OCI-LY3 (cell line): ENCODE measurements around the gene LARGE1.

Source experiments
- EZH2phosphoT487 ChIP-seq: fragments of 200-600 bp; shearing (Covaris generic); IDR thresholded peaks from 2 replicates; pipeline ENCODE4 v1.6.1; 2018; ENCODE audit warnings: antibody characterized with exemption, mixed run types, low read depth
- TF ChIP-seq, protein P1 (sequence below): fragments of 200-600, 300-600 bp; sonication (generic); IDR thresholded peaks from 2 replicates; pipeline ENCODE4 v1.5.1; 2014; ENCODE audit warnings: antibody characterized with exemption, low read length, low read depth

DNA sequence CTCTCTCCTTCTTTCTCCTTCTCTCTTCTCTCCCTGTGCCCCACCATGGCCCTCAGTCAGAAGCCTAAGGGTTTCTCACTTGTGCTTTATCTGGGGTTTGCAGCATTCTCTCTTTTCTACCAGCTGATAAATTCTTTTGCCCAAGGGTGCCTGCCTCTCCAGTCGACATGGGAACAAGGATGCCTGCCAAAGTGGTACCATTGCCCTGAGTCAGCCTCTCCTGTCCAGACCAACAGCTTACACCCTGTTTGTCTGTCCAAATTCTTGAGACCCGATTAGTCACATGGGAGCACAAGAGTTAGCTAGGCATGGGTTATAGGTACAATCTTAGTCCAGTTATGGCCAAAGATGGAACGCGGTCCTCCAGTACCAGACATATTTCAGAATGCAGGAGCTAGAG lies 242.7 kb downstream of the LARGE1 start:
- TF ChIP-seq, protein P1, sequence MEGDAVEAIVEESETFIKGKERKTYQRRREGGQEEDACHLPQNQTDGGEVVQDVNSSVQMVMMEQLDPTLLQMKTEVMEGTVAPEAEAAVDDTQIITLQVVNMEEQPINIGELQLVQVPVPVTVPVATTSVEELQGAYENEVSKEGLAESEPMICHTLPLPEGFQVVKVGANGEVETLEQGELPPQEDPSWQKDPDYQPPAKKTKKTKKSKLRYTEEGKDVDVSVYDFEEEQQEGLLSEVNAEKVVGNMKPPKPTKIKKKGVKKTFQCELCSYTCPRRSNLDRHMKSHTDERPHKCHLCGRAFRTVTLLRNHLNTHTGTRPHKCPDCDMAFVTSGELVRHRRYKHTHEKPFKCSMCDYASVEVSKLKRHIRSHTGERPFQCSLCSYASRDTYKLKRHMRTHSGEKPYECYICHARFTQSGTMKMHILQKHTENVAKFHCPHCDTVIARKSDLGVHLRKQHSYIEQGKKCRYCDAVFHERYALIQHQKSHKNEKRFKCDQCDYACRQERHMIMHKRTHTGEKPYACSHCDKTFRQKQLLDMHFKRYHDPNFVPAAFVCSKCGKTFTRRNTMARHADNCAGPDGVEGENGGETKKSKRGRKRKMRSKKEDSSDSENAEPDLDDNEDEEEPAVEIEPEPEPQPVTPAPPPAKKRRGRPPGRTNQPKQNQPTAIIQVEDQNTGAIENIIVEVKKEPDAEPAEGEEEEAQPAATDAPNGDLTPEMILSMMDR: no peak
- TF ChIP-seq EZH2phosphoT487: no peak
